Activated CD4-positive, alpha-beta memory T cell treated with anti-CD3 and anti-CD28 coated beads, Interleukin-2, amount 10 ng/mL, durations not matched to agents 7 days and 5 days (primary cell): ENCODE measurements around the gene NXPE3. TPM values are rescaled to one million over a fixed set of nuclear protein-coding genes. Genes with fewer than 3 reads are reported as not detected.

Experiments used
- CTCF ChIA-PET: fragments of 350-600 bp; sonication (Branson Sonifier 250); formaldehyde crosslinking; loops from one replicate; lab custom pipeline; 2021; ENCODE audit warnings: antibody characterized with exemption, inconsistent platforms; lab: Charles Lee
- POLR2A ChIA-PET: fragments of 350-600 bp; sonication (Branson Sonifier 250); formaldehyde crosslinking; loops from one replicate; lab custom pipeline; 2021; ENCODE audit warnings: antibody characterized with exemption; lab: Charles Lee
- DNase-seq: peaks from one replicate; pipeline ENCODE4 v3.0.0-alpha.2; 2020
- H3K27ac Mint-ChIP-seq: one replicate; pipeline ENCODE4 v1.8.0; 2021; ENCODE audit warnings: mild to moderate bottlenecking, mixed read lengths
- H3K27me3 Mint-ChIP-seq: one replicate; pipeline ENCODE4 v1.8.0; 2021; ENCODE audit warnings: mixed read lengths
- H3K36me3 Mint-ChIP-seq: one replicate; pipeline ENCODE4 v1.8.0; 2021; ENCODE audit warnings: low read depth, mixed read lengths
- H3K4me1 Mint-ChIP-seq: one replicate; pipeline ENCODE4 v1.8.0; 2021; ENCODE audit warnings: mixed read lengths
- H3K4me3 Mint-ChIP-seq: one replicate; pipeline ENCODE4 v1.8.0; 2021; ENCODE audit warnings: mild to moderate bottlenecking, mixed read lengths
- H3K9me3 Mint-ChIP-seq: one replicate; pipeline ENCODE4 v1.8.0; 2021; ENCODE audit warnings: mixed read lengths
- total RNA-seq, 2 experiments: library from RNA; stranded (reverse); gene quantifications; one replicate each; pipeline ENCODE4 v1.2.3, GENCODE V29; 2021

NXPE3 gene
- total RNA-seq, 2 experiments from 2014 or later, result 22.4 to 23.6 TPM

DNA sequence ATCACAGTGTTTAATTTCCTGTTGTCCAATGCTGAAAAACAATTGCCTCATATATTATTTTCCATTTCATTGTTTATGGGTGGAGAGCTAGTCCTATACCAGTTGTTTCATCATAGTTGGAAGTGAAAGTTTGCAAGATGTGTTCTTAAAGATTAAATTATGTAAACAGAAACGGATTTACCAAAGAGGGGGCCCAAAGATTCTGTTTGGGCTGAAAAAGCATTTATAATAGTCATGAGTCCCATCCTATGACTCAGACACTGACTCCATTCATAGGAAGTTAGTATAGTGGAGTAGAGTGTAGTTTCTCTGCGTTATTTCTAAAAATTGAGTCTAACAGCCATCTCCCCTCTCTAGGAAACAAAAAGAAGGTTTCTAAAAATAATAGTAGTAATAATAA is 94.6 kb downstream of the NXPE3 start:
- DNase-seq, result no peak
- POLR2A ChIA-PET, result no interaction called here
- CTCF ChIA-PET, result no interaction called here
- Mint-ChIP-seq H3K4me1 (no peaks in the 10 kb centered on the region), H3K36me3 (no peaks in the 10 kb centered on the region), H3K27ac (no peak overlapping the region), H3K4me3 (no peak overlapping the region), H3K27me3 (peaks cover 3% of the 10 kb centered on the region), H3K9me3 (peaks cover 5% of the 10 kb centered on the region)

DNA sequence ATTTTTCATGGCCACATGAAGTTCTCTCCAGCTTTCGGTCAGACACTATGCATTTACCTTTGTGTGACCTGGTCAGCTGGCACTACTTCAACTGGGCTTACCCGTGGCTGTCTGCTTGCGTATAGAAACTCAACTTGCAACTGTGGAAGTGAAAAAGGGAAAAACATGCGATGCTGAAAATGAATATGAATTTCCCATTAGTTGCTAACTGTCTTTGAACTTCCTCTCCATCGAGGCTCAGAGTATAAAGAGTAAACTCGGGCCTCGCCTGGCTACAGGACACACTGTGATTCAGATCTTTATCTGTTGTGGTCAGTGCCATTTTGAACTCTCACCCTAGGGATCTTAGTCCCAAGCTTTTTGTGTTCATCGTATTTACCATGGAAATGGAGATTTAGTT is 97.1 kb downstream of the NXPE3 start:
- POLR2A ChIA-PET, result interaction anchor here (0.9 kb wide), 1 partner anchor 13 kb away, joined by 3 read pairs; no protein-coding TSS in a partner anchor
- Mint-ChIP-seq H3K4me1 (no peaks in the 10 kb centered on the region), H3K9me3 (peaks cover 5% of the 10 kb centered on the region), H3K4me3 (no peak overlapping the region), H3K27ac (no peak overlapping the region), H3K27me3 (peaks cover 3% of the 10 kb centered on the region), H3K36me3 (no peaks in the 10 kb centered on the region)
- CTCF ChIA-PET, result no interaction called here
- no peak for DNase-seq

Other genes with a start within 250 kb of the NXPE3 start
- gene TRMT10C, start 217.3 kb upstream of the NXPE3 start, total RNA-seq, result 10 to 100 TPM; 21.4 to 22.7 TPM
- 100 to 1,000 TPM; 163 to 172 TPM for gene PCNP, start 205.0 kb upstream of the NXPE3 start, total RNA-seq
- 10 to 100 TPM; 29.3 to 31.9 TPM for gene ZBTB11, start 102.1 kb upstream of the NXPE3 start, total RNA-seq
- gene RPL24, start 92.5 kb upstream of the NXPE3 start, total RNA-seq, result 1,000 to 10,000 TPM; 1,033 to 1,040 TPM
- 10 to 100 TPM; 22.7 to 25.8 TPM for gene CEP97, start 54.6 kb upstream of the NXPE3 start, total RNA-seq
- 10 to 100 TPM; 76.5 to 81.3 TPM for gene NFKBIZ, start 70.3 kb downstream of the NXPE3 start, total RNA-seq